Measurements from ENCODE around the gene CBLC. TPM values are rescaled to one million over a fixed set of nuclear protein-coding genes. Genes with fewer than 3 reads are reported as not detected.

Gene CBLC
- total and polyA plus RNA-seq, 7 experiments from 2014 or later = not detected

GRCh38 chr19:44785271-44785670 lies 7.6 kb downstream of the CBLC start:
- ChIA-PET POLR2A (no interaction called here), CTCF (interaction anchor here (0.7 to 1.5 kb wide), 6 partner anchors 8 to 74 kb away, joined by 3 to 6 read pairs (median 4); no protein-coding TSS in a partner anchor)
- H3K4me3 ChIP-seq (ENCODE audit: low read length) = no peak overlapping the region
- Mint-ChIP-seq H3K27me3 (peaks cover 0 to 4% (median 0%) of the 10 kb centered on the region in 5 donors), H3K4me3 (no peak overlapping the region), H3K4me1 (peaks cover 0 to 7% (median 6%) of the 10 kb centered on the region in 7 donors), H3K9me3 (no peaks in the 10 kb centered on the region), H3K36me3 (no peaks in the 10 kb centered on the region), H3K27ac (no peak overlapping the region)
- DNase-seq (no peak), ATAC-seq (no peak)
- no peak overlapping the region for H3K27ac ChIP-seq (ENCODE audit: low read depth, low read length)
- H3K4me1 ChIP-seq (ENCODE audit: control insufficient read depth in 2 of 2, insufficient read depth in 2 of 2, low read length in 2 of 2) = no peaks in the 10 kb centered on the region
- H3K9me3 ChIP-seq (ENCODE audit: control insufficient read depth in 2 of 3, low read length in 3 of 3) = no peaks in the 10 kb centered on the region
- H3K27me3 ChIP-seq (ENCODE audit: control insufficient read depth in 2 of 2, insufficient read depth in 2 of 2, low read length in 2 of 2) = no peaks in the 10 kb centered on the region
- no peaks in the 10 kb centered on the region for H3K36me3 ChIP-seq (ENCODE audit: control insufficient read depth in 2 of 3, insufficient read depth in 3 of 3, low read length in 3 of 3)
- intact Hi-C loops (cut with micrococcal nuclease) = loop anchor here in 1 of 2 donors (10.0 kb wide), 1 partner anchor 550 kb away; no protein-coding TSS in a partner anchor

- Histone ChIP-seq H3K4me3 (ENCODE audit: low read length) (no peak overlapping the region), H3K9me3 (ENCODE audit: control insufficient read depth in 2 of 3, low read length in 3 of 3) (no peaks in the 10 kb centered on the region), H3K27ac (ENCODE audit: low read depth, low read length) (no peak overlapping the region), H3K27me3 (ENCODE audit: control insufficient read depth in 2 of 2, insufficient read depth in 2 of 2, low read length in 2 of 2) (no peaks in the 10 kb centered on the region), H3K4me1 (ENCODE audit: control insufficient read depth in 2 of 2, insufficient read depth in 2 of 2, low read length in 2 of 2) (no peaks in the 10 kb centered on the region), H3K36me3 (ENCODE audit: control insufficient read depth in 2 of 3, insufficient read depth in 3 of 3, low read length in 3 of 3) (no peaks in the 10 kb centered on the region)
- intact Hi-C loops (cut with micrococcal nuclease) = loop anchor here in 1 of 2 donors (10.0 kb wide), 1 partner anchor 549 kb away; no protein-coding TSS in a partner anchor
- ChIA-PET CTCF (interaction anchor here (0.7 to 1.5 kb wide), 2 partner anchors 58 to 63 kb away, joined by 5 to 6 read pairs; no protein-coding TSS in a partner anchor), POLR2A (no interaction called here)
- Mint-ChIP-seq H3K9me3 (no peaks in the 10 kb centered on the region), H3K27ac (no peak overlapping the region), H3K27me3 (peaks cover 0 to 4% (median 0%) of the 10 kb centered on the region in 5 donors), H3K4me1 (peaks cover 0 to 7% (median 6%) of the 10 kb centered on the region in 7 donors), H3K4me3 (no peak overlapping the region), H3K36me3 (no peaks in the 10 kb centered on the region)
- no peak for DNase-seq
- ATAC-seq = no peak
Measured at GRCh38 chr19:44785993-44786392, 8.3 kb downstream of the CBLC start.

GRCh38 chr19:44788971-44789370 lies 11.3 kb downstream of the CBLC start:
- Histone ChIP-seq H3K27me3 (ENCODE audit: control insufficient read depth in 2 of 2, insufficient read depth in 2 of 2, low read length in 2 of 2) (no peaks in the 10 kb centered on the region), H3K27ac (ENCODE audit: low read depth, low read length) (no peak overlapping the region), H3K36me3 (ENCODE audit: control insufficient read depth in 2 of 3, insufficient read depth in 3 of 3, low read length in 3 of 3) (no peaks in the 10 kb centered on the region), H3K4me1 (ENCODE audit: control insufficient read depth in 2 of 2, insufficient read depth in 2 of 2, low read length in 2 of 2) (no peaks in the 10 kb centered on the region), H3K9me3 (ENCODE audit: control insufficient read depth in 2 of 3, low read length in 3 of 3) (no peaks in the 10 kb centered on the region), H3K4me3 (ENCODE audit: low read length) (no peak overlapping the region)
- ATAC-seq (no peak), DNase-seq (no peak)
- POLR2A ChIA-PET = no interaction called here
- Mint-ChIP-seq H3K9me3 (no peaks in the 10 kb centered on the region), H3K36me3 (no peaks in the 10 kb centered on the region), H3K4me3 (no peak overlapping the region), H3K27ac (no peak overlapping the region), H3K4me1 (peaks cover 0 to 7% (median 6%) of the 10 kb centered on the region in 7 donors), H3K27me3 (peaks cover 0 to 4% (median 0%) of the 10 kb centered on the region in 5 donors)
- CTCF ChIA-PET = no interaction called here
- intact Hi-C loops (cut with micrococcal nuclease) = loop anchor here in 1 of 2 donors (10.0 kb wide), 1 partner anchor 546 kb away; no protein-coding TSS in a partner anchor

GRCh38 chr19:44789943-44790483 lies 12.3 kb downstream of the CBLC start:
- ATAC-seq (no peak), DNase-seq (no peak)
- H3K9me3 ChIP-seq (ENCODE audit: control insufficient read depth in 2 of 3, low read length in 3 of 3) = no peaks in the 10 kb centered on the region
- H3K27ac ChIP-seq (ENCODE audit: low read depth, low read length) = no peak overlapping the region
- POLR2A ChIA-PET = no interaction called here
- H3K4me3 Mint-ChIP-seq = no peak overlapping the region
- H3K4me1 Mint-ChIP-seq = no peaks in the 10 kb centered on the region
- H3K4me1 ChIP-seq (ENCODE audit: control insufficient read depth in 2 of 2, insufficient read depth in 2 of 2, low read length in 2 of 2) = no peaks in the 10 kb centered on the region
- CTCF ChIA-PET = no interaction called here
- no peak overlapping the region for H3K27ac Mint-ChIP-seq
- intact Hi-C loops (cut with micrococcal nuclease) = loop anchor here in 1 of 2 donors (10.0 kb wide), 1 partner anchor 545 kb away; no protein-coding TSS in a partner anchor
- H3K27me3 Mint-ChIP-seq = peaks cover 0 to 4% (median 0%) of the 10 kb centered on the region in 5 donors
- no peaks in the 10 kb centered on the region for H3K36me3 ChIP-seq (ENCODE audit: control insufficient read depth in 2 of 3, insufficient read depth in 3 of 3, low read length in 3 of 3)
- no peaks in the 10 kb centered on the region for H3K9me3 Mint-ChIP-seq
- H3K27me3 ChIP-seq (ENCODE audit: control insufficient read depth in 2 of 2, insufficient read depth in 2 of 2, low read length in 2 of 2) = no peaks in the 10 kb centered on the region
- no peaks in the 10 kb centered on the region for H3K36me3 Mint-ChIP-seq
- H3K4me3 ChIP-seq (ENCODE audit: low read length) = no peak overlapping the region

- no peak overlapping the region for H3K4me3 Mint-ChIP-seq
- Histone ChIP-seq H3K4me1 (ENCODE audit: control insufficient read depth in 2 of 2, insufficient read depth in 2 of 2, low read length in 2 of 2) (peaks cover 0 to 8% of the 10 kb centered on the region in 2 donors), H3K27me3 (ENCODE audit: control insufficient read depth in 2 of 2, insufficient read depth in 2 of 2, low read length in 2 of 2) (no peaks in the 10 kb centered on the region), H3K27ac (ENCODE audit: low read depth, low read length) (no peak overlapping the region), H3K36me3 (ENCODE audit: control insufficient read depth in 2 of 3, insufficient read depth in 3 of 3, low read length in 3 of 3) (no peaks in the 10 kb centered on the region), H3K4me3 (ENCODE audit: low read length) (no peak overlapping the region), H3K9me3 (ENCODE audit: control insufficient read depth in 2 of 3, low read length in 3 of 3) (no peaks in the 10 kb centered on the region)
- DNase-seq (no peak), ATAC-seq (no peak)
- no peak overlapping the region for H3K27ac Mint-ChIP-seq
- peaks cover 0 to 18% (median 9%) of the 10 kb centered on the region in 7 donors for H3K4me1 Mint-ChIP-seq
- CTCF ChIA-PET = interaction anchor here (0.6 kb wide), 1 partner anchor 26 kb away, joined by 4 read pairs; no protein-coding TSS in a partner anchor
- H3K27me3 Mint-ChIP-seq = no peaks in the 10 kb centered on the region
- POLR2A ChIA-PET = no interaction called here
- intact Hi-C loops (cut with micrococcal nuclease) = no loop called here
- no peaks in the 10 kb centered on the region for H3K36me3 Mint-ChIP-seq
- no peaks in the 10 kb centered on the region for H3K9me3 Mint-ChIP-seq
Measured at GRCh38 chr19:44792281-44792680, 14.6 kb downstream of the CBLC start.

GRCh38 chr19:44794610-44795009 lies 16.9 kb downstream of the CBLC start:
- H3K27ac ChIP-seq (ENCODE audit: low read depth, low read length) = no peak overlapping the region
- intact Hi-C loops (cut with micrococcal nuclease) = no loop called here
- POLR2A ChIA-PET = no interaction called here
- Mint-ChIP-seq H3K4me3 (no peak overlapping the region), H3K4me1 (peaks cover 0 to 21% (median 13%) of the 10 kb centered on the region in 7 donors), H3K27ac (no peak overlapping the region), H3K9me3 (no peaks in the 10 kb centered on the region), H3K27me3 (no peaks in the 10 kb centered on the region), H3K36me3 (no peaks in the 10 kb centered on the region)
- H3K4me3 ChIP-seq (ENCODE audit: low read length) = no peak overlapping the region
- peaks cover 0 to 8% of the 10 kb centered on the region in 2 donors for H3K4me1 ChIP-seq (ENCODE audit: control insufficient read depth in 2 of 2, insufficient read depth in 2 of 2, low read length in 2 of 2)
- H3K9me3 ChIP-seq (ENCODE audit: control insufficient read depth in 2 of 3, low read length in 3 of 3) = no peaks in the 10 kb centered on the region
- DNase-seq = no peak
- no peak for ATAC-seq
- H3K36me3 ChIP-seq (ENCODE audit: control insufficient read depth in 2 of 3, insufficient read depth in 3 of 3, low read length in 3 of 3) = no peaks in the 10 kb centered on the region
- H3K27me3 ChIP-seq (ENCODE audit: control insufficient read depth in 2 of 2, insufficient read depth in 2 of 2, low read length in 2 of 2) = no peaks in the 10 kb centered on the region
- CTCF ChIA-PET = interaction anchor here (1.2 kb wide), 1 partner anchor 10 kb away, joined by 5 read pairs; no protein-coding TSS in a partner anchor
